GM12892 (cell line): Measurements from ENCODE around the gene PAX2.

Source experiments
- POLR2A ChIP-seq: IDR thresholded peaks from 2 replicates; pipeline ENCODE4 v1.6.1; 2011; ENCODE audit warnings: low read depth, low read length, control low read depth
- POLR2AphosphoS5 ChIP-seq: IDR thresholded peaks from 2 replicates; pipeline ENCODE4 v1.6.1; 2011; ENCODE audit warnings: low read depth, low read length, control low read depth

- TF ChIP-seq POLR2A (no peak), POLR2AphosphoS5 (no peak)
Observed at GRCh38 chr10:100786591-100786990, 41.2 kb downstream of the PAX2 start.
